ENCODE measurements around the gene HTR3B.

The HTR3B gene

DNA sequence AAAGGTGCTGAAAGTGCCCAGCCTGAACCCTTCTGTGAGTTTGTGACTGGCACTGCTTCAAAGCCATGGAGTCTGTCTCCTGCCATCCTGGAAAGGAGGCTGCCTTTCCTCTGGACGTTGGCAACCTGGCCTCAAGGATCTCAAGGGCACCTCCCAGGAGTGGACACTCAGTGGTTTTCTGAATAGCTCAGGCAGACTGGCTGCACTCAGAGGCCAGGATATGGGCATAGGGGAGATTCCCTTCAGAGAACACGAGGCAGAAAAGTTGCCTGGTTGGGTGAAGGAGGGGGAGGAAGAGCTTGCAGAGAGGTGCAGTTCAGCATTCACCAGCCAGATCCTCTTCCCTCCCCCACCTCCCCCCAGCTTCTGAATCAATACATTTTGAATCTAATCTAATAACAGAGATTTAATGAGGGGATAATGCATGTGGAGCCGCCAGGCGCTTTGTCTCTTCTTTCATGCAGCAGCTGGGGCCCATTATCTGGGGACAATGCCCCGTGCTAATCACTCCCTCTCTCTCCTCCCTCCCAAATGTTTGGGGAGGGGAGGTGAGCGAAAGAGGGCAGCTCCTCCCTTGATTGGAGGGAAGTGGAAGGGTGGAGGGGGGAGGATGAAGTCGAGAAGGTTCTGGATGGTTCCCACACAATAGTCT, 88.0 kb downstream of the HTR3B start:
- no peak for DNase-seq

- peak in 2 of 4 experiments; percentile 6 to 7 for DNase-seq
Measured at GRCh38 chr11:113994077-113994954, 89.7 kb downstream of the HTR3B start.
